PC-3 (cell line): ENCODE results near the gene DSTN.

Experiments used
- CTCF ChIP-seq: fragments of 300-600 bp; sonication (generic); conservative IDR thresholded peaks from 2 replicates; pipeline ENCODE4 v1.5.1; 2017; ENCODE audit warnings: antibody characterized with exemption, low read depth, mild to moderate bottlenecking, low read length
- EZH2 ChIP-seq: fragments of 300-600 bp; sonication (generic); IDR thresholded peaks from one replicate; pipeline ENCODE4 v1.6.1; 2017; ENCODE audit warnings: antibody characterized with exemption, mild to moderate bottlenecking, low read length; ENCODE audit not compliant: unreplicated experiment
- EZH2phosphoT487 ChIP-seq: fragments of 300-600 bp; sonication (generic); IDR thresholded peaks from 2 replicates; pipeline ENCODE4 v1.6.1; 2018; ENCODE audit warnings: mild to moderate bottlenecking, antibody characterized with exemption, low read length, borderline replicate concordance

GRCh38 chr20:17594443-17594842 lies 24.6 kb downstream of the DSTN start:
- TF ChIP-seq CTCF (no peak), EZH2 (no peak), EZH2phosphoT487 (no peak)
